Endothelial cell of umbilical vein (primary cell): ENCODE results near the gene NRP2. TPM values are rescaled to one million over a fixed set of nuclear protein-coding genes. Genes with fewer than 3 reads are reported as not detected.

Experiments
- BruUV-seq: library from RNA; stranded (reverse); fragments of 400-500 nt; replicated peaks from 2 replicates; lab custom pipeline; 2021; lab: Mats Ljungman, UMichigan
- CTCF ChIA-PET: fragments of 300-600, 350-600 bp; sonication (Branson Sonifier 250); formaldehyde crosslinking; loops from one replicate; lab custom pipeline; 2021; ENCODE audit warnings: antibody characterized with exemption, inconsistent platforms; lab: Charles Lee
- POLR2A ChIA-PET: fragments of 300-600, 350-600 bp; sonication (Branson Sonifier 250); formaldehyde crosslinking; loops from one replicate; lab custom pipeline; 2021; ENCODE audit warnings: antibody characterized with exemption, inconsistent platforms; lab: Charles Lee
- DNase-seq: peaks from one replicate; pipeline ENCODE4 v3.0.0-alpha.2; 2011; ENCODE audit warnings: low read depth, low spot score
- FAIRE-seq: peaks from 2 replicates; lab custom pipeline; 2011; peaks lifted over from hg19 to GRCh38; lab: Jason Lieb, UNC
- H2AFZ ChIP-seq: 2 replicates; pipeline ENCODE4 v1.6.0; 2012; ENCODE audit warnings: low read depth, low read length, control low read depth, inconsistent platforms
- H3K27ac ChIP-seq: 2 replicates; pipeline ENCODE4 v1.5.1; 2011; ENCODE audit warnings: low read depth, mild to moderate bottlenecking, control low read depth, low read length, moderate library complexity; ENCODE audit not compliant: insufficient read depth
- H3K27me3 ChIP-seq, 2 experiments: 2 replicates each; pipeline versions ENCODE4 v1.6.0 to v1.6.1; 2011; ENCODE audit warnings: low read length in 2 of 2, mixed read lengths in 1 of 2; ENCODE audit not compliant: control insufficient read depth in 2 of 2, insufficient read depth in 2 of 2
- H3K36me3 ChIP-seq, 2 experiments: 2 replicates in 1 of 2; 3 replicates in 1 of 2; pipeline ENCODE4 v1.5.1; 2011; ENCODE audit warnings: low read length in 2 of 2, mild to moderate bottlenecking in 1 of 2, moderate library complexity in 1 of 2; ENCODE audit not compliant: control insufficient read depth in 2 of 2, insufficient read depth in 2 of 2; ENCODE audit errors: extremely low read depth in 1 of 2
- H3K4me1 ChIP-seq: 3 replicates; pipeline ENCODE4 v1.5.1; 2011; ENCODE audit warnings: mild to moderate bottlenecking, low read length; ENCODE audit not compliant: control insufficient read depth, insufficient read depth; ENCODE audit errors: extremely low read depth
- H3K4me2 ChIP-seq: 2 replicates; pipeline ENCODE4 v1.6.1; 2011; ENCODE audit warnings: low read length, control low read depth, mixed read lengths; ENCODE audit not compliant: insufficient read depth
- H3K4me3 ChIP-seq, 3 experiments: fragments of 200-600 bp in 1 of 3; sonication (generic), shearing (Covaris generic) in 1 of 3; replicated peaks in 1 of 3; 2 replicates each; pipeline ENCODE4 v1.5.1; 2011 to 2016; ENCODE audit warnings: control low read depth in 3 of 3, low read length in 3 of 3, mild to moderate bottlenecking in 2 of 3, inconsistent platforms in 1 of 3, low read depth in 1 of 3, moderate library complexity in 1 of 3; ENCODE audit not compliant: insufficient read depth in 1 of 3
- H3K79me2 ChIP-seq: 2 replicates; pipeline ENCODE4 v1.6.0; 2012; ENCODE audit warnings: low read length, inconsistent platforms; ENCODE audit not compliant: control insufficient read depth, insufficient read depth
- H3K9ac ChIP-seq: replicated peaks from 2 replicates; pipeline ENCODE3; 2011; ENCODE audit warnings: low read length, control low read depth; ENCODE audit not compliant: insufficient read depth; ENCODE audit errors: extremely low read depth
- H3K9me1 ChIP-seq: replicated peaks from 3 replicates; pipeline ENCODE4 v1.6.0; 2011; ENCODE audit warnings: mild to moderate bottlenecking, low read length; ENCODE audit not compliant: control insufficient read depth, insufficient read depth; ENCODE audit errors: extremely low read depth
- H3K9me3 ChIP-seq: replicated peaks from 2 replicates; pipeline ENCODE4 v1.5.1; 2012; ENCODE audit warnings: low read length, inconsistent platforms; ENCODE audit not compliant: control insufficient read depth, insufficient read depth
- H4K20me1 ChIP-seq: replicated peaks from 2 replicates; pipeline ENCODE3; 2011; ENCODE audit warnings: mild to moderate bottlenecking, low read length; ENCODE audit not compliant: control insufficient read depth, insufficient read depth; ENCODE audit errors: extremely low read depth
- EZH2 ChIP-seq: IDR thresholded peaks from 2 replicates; pipeline ENCODE4 v1.6.1; 2012; ENCODE audit warnings: borderline replicate concordance, low read depth, mild to moderate bottlenecking, moderate library complexity, low read length, inconsistent platforms; ENCODE audit not compliant: severe bottlenecking
- FOS ChIP-seq: IDR thresholded peaks from 2 replicates; pipeline ENCODE4 v1.6.1; 2011; ENCODE audit warnings: mild to moderate bottlenecking, low read length, moderate library complexity, borderline replicate concordance; ENCODE audit not compliant: insufficient read depth
- GATA2 ChIP-seq: IDR thresholded peaks from 2 replicates; pipeline ENCODE4 v1.7.0; 2011; ENCODE audit warnings: low read depth, mild to moderate bottlenecking, moderate library complexity, mixed read lengths, low read length; ENCODE audit not compliant: insufficient read length, insufficient read depth
- JUN ChIP-seq: IDR thresholded peaks from 2 replicates; pipeline ENCODE4 v1.6.1; 2011; ENCODE audit warnings: borderline replicate concordance, low read depth; ENCODE audit not compliant: insufficient read length, insufficient read depth
- MYC ChIP-seq: IDR thresholded peaks from one replicate; pipeline ENCODE4 v1.6.1; 2011; ENCODE audit warnings: mild to moderate bottlenecking, low read depth, low read length
- POLR2A ChIP-seq: IDR thresholded peaks from 2 replicates; pipeline ENCODE4 v1.6.1; 2012; ENCODE audit warnings: low read depth, mild to moderate bottlenecking, control low read depth, low read length
- POLR2AphosphoS5 ChIP-seq: IDR thresholded peaks from 2 replicates; pipeline ENCODE4 v1.6.1; 2012; ENCODE audit warnings: low read depth, mild to moderate bottlenecking, control low read depth, low read length, moderate library complexity; ENCODE audit not compliant: insufficient read depth
- dilution Hi-C: fragments of 300-500 bp; cut with MboI; formaldehyde crosslinking; loops from one replicate; pipeline ENCODE4 v1.15.0; 2019; ENCODE audit warnings: low sequenced_read_pairs; ENCODE audit not compliant: extremely low pct_ligation_motif_present
- intact Hi-C: fragments of 100-400 bp; cut with micrococcal nuclease; formaldehyde crosslinking; loops from one replicate; pipeline ENCODE4 v1.10.0; 2022
- polyA plus RNA-seq, 4 experiments: library from polyadenylated mRNA; depleted of rRNA in 3 of 4; stranded (reverse) in 3 of 4; unstranded in 1 of 4; fragments of >200 nt; gene quantifications; 2 replicates each; pipeline versions ENCODE4 v1.2.1 to v1.2.3, GENCODE V29; 2011 to 2012; ENCODE audit warnings: missing spikeins in 1 of 4
- total RNA-seq: library from RNA; stranded (reverse); gene quantifications from 2 replicates; pipeline ENCODE4 v1.2.3, GENCODE V29; 2021
- TF ChIP-seq, protein P1 (sequence below): IDR thresholded peaks from 2 replicates; pipeline ENCODE4 v1.6.1; 2011; ENCODE audit not compliant: insufficient read depth, insufficient read length
- TF ChIP-seq, protein P2 (sequence below), 2 donors: IDR thresholded peaks; 1 replicate in 1 of 2; 2 replicates in 1 of 2; pipeline ENCODE4 v1.5.1; 2011; ENCODE audit warnings: low read length in 2 of 2, mild to moderate bottlenecking in 2 of 2, moderate library complexity in 2 of 2, control low read depth in 1 of 2, inconsistent platforms in 1 of 2, low read depth in 1 of 2; ENCODE audit not compliant: insufficient read depth in 1 of 2; ENCODE audit errors: extremely low read depth in 1 of 2

NRP2 gene
- total and polyA plus RNA-seq, 2 donors (not counting 3 experiments of a cell fraction or from before 2014, with no cell fraction given), result 160 to 240 TPM

DNA sequence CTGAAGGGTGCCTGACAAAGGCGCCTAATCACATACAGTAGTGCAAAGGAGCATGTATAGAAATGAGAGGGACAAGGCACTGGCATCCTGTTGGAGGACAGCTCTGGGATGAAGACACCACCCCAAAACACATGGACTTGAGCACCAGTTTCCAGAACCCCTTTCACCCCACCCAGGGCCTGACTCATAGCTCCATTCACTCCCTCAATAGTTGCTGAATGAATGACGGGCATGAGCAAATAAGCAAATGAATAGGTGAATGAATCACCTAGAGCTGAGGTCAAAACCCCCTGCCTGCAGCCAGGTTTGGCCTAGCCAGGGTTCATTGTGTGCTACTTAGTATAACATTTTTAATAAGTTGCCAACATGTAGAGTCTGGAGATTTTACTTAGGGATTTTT, 66.3 kb downstream of the NRP2 start:
- Histone ChIP-seq H3K4me2 (no peak overlapping the region), H4K20me1 (no peaks in the 10 kb centered on the region), H3K9me3 (no peaks in the 10 kb centered on the region), H3K27ac (no peak overlapping the region), H3K79me2 (no peaks in the 10 kb centered on the region), H3K4me1 (no peaks in the 10 kb centered on the region), H3K4me3 (no peak overlapping the region), H3K36me3 (peaks cover 22 to 69% of the 10 kb centered on the region in 2 experiments), H3K27me3 (no peaks in the 10 kb centered on the region), H3K9ac (no peak overlapping the region), H3K9me1 (no peaks in the 10 kb centered on the region), H2AFZ (no peak overlapping the region)
- DNase-seq, result no peak
- dilution Hi-C loops, result no loop called here
- intact Hi-C loops, result no loop called here
- no peak for TF ChIP-seq JUN
- TF ChIP-seq GATA2, result no peak
- TF ChIP-seq POLR2AphosphoS5, result no peak
- TF ChIP-seq EZH2, result no peak
- TF ChIP-seq, protein P1, sequence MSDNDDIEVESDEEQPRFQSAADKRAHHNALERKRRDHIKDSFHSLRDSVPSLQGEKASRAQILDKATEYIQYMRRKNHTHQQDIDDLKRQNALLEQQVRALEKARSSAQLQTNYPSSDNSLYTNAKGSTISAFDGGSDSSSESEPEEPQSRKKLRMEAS, result no peak
- TF ChIP-seq, protein P2, sequence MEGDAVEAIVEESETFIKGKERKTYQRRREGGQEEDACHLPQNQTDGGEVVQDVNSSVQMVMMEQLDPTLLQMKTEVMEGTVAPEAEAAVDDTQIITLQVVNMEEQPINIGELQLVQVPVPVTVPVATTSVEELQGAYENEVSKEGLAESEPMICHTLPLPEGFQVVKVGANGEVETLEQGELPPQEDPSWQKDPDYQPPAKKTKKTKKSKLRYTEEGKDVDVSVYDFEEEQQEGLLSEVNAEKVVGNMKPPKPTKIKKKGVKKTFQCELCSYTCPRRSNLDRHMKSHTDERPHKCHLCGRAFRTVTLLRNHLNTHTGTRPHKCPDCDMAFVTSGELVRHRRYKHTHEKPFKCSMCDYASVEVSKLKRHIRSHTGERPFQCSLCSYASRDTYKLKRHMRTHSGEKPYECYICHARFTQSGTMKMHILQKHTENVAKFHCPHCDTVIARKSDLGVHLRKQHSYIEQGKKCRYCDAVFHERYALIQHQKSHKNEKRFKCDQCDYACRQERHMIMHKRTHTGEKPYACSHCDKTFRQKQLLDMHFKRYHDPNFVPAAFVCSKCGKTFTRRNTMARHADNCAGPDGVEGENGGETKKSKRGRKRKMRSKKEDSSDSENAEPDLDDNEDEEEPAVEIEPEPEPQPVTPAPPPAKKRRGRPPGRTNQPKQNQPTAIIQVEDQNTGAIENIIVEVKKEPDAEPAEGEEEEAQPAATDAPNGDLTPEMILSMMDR (IDR thresholded peaks at IDR 0.05; ENCODE audit: extremely low read depth in 1 of 2, insufficient read depth in 1 of 2, low read depth in 1 of 2, low read length in 2 of 2), result no peak
- TF ChIP-seq POLR2A, result no peak
- TF ChIP-seq FOS, result no peak
- no peak for TF ChIP-seq MYC
- CTCF ChIA-PET, result interaction anchor here (1.0 kb wide), 1 partner anchor 177 kb away, joined by 3 read pairs; no protein-coding TSS in a partner anchor
- no TSS peak for BruUV-seq
- FAIRE-seq, result no peak
- POLR2A ChIA-PET, result no interaction called here
